Central memory CD8-positive, alpha-beta T cell (primary cell): ENCODE results near the gene ATXN1.

Experiments used
- ATAC-seq: fragments of 150-1000 bp; cut with Tn5 transposase; replicated peaks from 2 replicates; pipeline ENCODE4 v1.10.0; 2022; ENCODE audit warnings: mild to moderate bottlenecking, moderate FRiP score, moderate number of reproducible peaks; ENCODE audit not compliant: poor library complexity, severe bottlenecking; ENCODE audit errors: extremely low read depth
- DNase-seq, 2 donors: peaks; one replicate each; pipeline ENCODE4 v3.0.0; 2021; ENCODE audit warnings: low spot score in 2 of 2
- H3K27ac Mint-ChIP-seq: one replicate; pipeline ENCODE4 v1.8.0; 2022; ENCODE audit warnings: low read depth, mild to moderate bottlenecking, moderate library complexity, mixed read lengths
- H3K27me3 Mint-ChIP-seq: one replicate; pipeline ENCODE4 v1.8.0; 2022; ENCODE audit warnings: mixed read lengths
- H3K36me3 Mint-ChIP-seq: one replicate; pipeline ENCODE4 v1.8.0; 2022; ENCODE audit warnings: mild to moderate bottlenecking, moderate library complexity, mixed read lengths; ENCODE audit not compliant: insufficient read depth
- H3K4me1 Mint-ChIP-seq: one replicate; pipeline ENCODE4 v1.8.0; 2022; ENCODE audit warnings: mixed read lengths
- H3K4me3 Mint-ChIP-seq: one replicate; pipeline ENCODE4 v1.8.0; 2022; ENCODE audit warnings: mild to moderate bottlenecking, moderate library complexity, mixed read lengths
- H3K9me3 Mint-ChIP-seq: one replicate; pipeline ENCODE4 v1.8.0; 2022; ENCODE audit warnings: mixed read lengths

ATXN1 gene

DNA sequence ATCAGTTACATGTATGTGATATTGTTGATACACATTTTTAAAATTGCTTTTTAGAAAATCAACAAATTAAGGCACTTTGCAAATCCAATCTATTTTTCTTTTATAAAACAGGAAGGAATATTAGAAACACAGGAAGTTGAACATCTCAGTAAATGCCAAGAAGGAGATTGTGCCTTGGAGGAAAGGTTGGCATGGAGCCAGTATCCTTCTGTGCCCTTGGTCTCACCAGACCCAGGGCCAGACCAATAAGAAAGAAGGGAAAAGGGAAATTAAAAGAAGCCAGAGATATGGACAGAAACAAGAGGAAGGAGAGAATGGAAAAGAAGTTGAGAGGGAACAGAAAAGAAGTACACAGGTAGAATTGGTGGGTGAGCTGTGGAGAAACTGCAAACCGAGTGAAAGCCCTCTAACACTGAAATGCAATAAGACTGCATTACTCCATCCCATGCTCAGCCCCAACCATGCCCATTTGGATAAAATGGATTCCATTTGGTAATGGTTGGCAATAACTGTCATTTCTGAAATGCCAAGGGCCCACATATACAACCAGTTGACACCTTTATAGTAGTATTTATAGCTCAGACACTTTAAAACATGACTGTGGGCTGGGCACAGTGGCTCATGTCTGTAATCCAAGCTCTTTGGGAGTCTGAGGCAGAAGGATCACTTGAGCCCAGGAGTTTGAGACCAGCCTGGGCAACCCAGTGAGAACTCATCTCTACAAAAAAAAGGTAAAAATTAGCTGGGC, 389.1 kb downstream of the ATXN1 start:
- Mint-ChIP-seq H3K9me3 (no peaks in the 10 kb centered on the region), H3K4me3 (no peak overlapping the region), H3K36me3 (peaks cover 4% of the 10 kb centered on the region), H3K27ac (no peak overlapping the region), H3K27me3 (no peaks in the 10 kb centered on the region), H3K4me1 (peaks cover 44% of the 10 kb centered on the region)
- DNase-seq (no peak), ATAC-seq (no peak)

DNA sequence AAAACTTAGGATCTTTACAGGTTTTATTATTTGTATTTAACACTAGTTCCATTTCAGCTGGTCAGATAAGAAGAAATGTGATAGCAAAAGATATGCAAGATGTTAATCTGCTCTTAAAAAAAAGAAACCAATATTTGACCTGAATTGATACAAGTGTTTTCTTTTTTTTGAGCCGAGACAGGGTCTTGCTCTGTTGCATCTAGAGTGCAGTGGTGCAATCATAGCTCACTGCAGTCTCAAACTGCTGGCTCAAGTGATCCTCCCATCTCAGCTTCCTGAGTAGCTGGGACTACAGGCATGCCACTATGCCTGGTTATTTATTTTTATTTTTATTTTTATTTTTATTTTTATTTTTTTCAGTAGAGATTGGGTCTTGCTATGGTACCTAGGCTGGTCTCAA, 389.9 kb downstream of the ATXN1 start:
- no peaks in the 10 kb centered on the region for H3K27me3 Mint-ChIP-seq
- peaks cover 36% of the 10 kb centered on the region for H3K4me1 Mint-ChIP-seq
- H3K36me3 Mint-ChIP-seq, result peaks cover 4% of the 10 kb centered on the region
- no peak for DNase-seq
- no peak overlapping the region for H3K4me3 Mint-ChIP-seq
- no peak overlapping the region for H3K27ac Mint-ChIP-seq
- H3K9me3 Mint-ChIP-seq, result no peaks in the 10 kb centered on the region
- ATAC-seq, result no peak

DNA sequence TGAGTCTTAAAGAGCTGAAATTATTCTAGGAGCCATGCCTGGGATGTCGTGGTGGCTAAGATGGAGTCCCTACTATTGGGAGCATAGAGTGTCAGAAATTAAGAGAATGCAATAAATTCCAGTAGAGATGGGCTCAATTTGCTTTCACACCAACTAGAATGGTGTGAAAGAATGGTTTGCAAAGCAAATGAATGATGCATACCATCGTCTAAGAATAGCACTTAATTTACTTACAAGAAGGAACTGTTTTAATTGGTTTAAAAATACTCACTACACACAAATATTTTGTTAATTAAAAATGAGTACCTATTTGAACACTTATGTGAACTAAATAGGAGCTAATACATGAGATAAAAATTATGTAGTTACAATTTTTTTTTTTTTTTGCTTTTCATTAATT, 390.3 kb downstream of the ATXN1 start:
- DNase-seq (no peak), ATAC-seq (no peak)
- H3K27ac Mint-ChIP-seq, result no peak overlapping the region
- H3K9me3 Mint-ChIP-seq, result no peaks in the 10 kb centered on the region
- H3K27me3 Mint-ChIP-seq, result no peaks in the 10 kb centered on the region
- peaks cover 35% of the 10 kb centered on the region for H3K4me1 Mint-ChIP-seq
- H3K4me3 Mint-ChIP-seq, result no peak overlapping the region
- peaks cover 4% of the 10 kb centered on the region for H3K36me3 Mint-ChIP-seq

DNA sequence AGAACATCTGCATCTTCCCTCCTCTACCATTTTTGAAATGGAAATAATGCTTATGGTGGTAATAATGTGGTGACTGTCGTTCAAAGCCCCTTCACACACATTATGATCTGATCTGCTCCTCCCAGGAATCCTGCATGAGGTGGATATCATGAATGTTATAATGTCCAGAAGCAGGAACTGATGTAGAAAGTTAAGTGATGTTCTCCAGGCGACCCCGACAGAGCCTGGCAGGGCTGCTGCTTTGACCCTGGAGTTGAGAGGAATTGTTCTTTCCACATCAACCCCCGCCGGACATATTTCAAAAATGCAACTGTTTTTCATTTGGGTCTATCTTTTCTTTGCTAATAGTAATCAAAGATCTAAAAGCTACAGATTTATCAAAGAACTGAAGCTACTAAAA, 391.3 kb downstream of the ATXN1 start:
- no peaks in the 10 kb centered on the region for H3K9me3 Mint-ChIP-seq
- peaks cover 7% of the 10 kb centered on the region for H3K36me3 Mint-ChIP-seq
- no peak overlapping the region for H3K27ac Mint-ChIP-seq
- DNase-seq (no peak), ATAC-seq (no peak)
- no peaks in the 10 kb centered on the region for H3K27me3 Mint-ChIP-seq
- peaks cover 36% of the 10 kb centered on the region for H3K4me1 Mint-ChIP-seq
- no peak overlapping the region for H3K4me3 Mint-ChIP-seq

DNA sequence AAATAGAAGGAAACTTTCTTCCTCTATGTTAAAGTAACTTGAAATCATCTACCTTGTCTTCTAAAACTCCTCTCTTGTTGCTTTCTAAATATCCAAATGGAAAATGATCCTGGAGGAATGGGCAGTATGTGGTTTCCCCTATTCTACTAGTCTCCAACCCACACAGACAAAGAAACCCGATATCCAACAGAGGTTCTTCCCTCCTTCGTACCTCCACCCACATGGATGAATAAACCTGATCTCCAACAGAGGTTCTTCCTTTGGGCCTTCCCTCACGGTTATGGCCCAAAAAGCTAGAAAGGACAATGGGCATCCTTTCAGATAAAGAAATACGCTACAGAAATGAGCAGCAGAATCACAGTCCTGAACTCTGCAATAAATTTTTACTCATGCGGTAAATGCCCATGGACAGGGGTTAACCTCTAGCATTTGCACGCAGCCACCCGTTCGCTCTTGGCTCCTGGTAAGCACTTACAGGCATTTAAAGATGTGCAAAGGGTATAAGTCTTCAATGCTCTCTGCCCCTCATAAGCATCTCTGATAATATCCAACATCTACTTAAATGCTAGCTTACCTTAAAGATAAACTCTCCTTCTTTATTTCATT, 392.0 kb downstream of the ATXN1 start:
- H3K27me3 Mint-ChIP-seq, result no peaks in the 10 kb centered on the region

DNA sequence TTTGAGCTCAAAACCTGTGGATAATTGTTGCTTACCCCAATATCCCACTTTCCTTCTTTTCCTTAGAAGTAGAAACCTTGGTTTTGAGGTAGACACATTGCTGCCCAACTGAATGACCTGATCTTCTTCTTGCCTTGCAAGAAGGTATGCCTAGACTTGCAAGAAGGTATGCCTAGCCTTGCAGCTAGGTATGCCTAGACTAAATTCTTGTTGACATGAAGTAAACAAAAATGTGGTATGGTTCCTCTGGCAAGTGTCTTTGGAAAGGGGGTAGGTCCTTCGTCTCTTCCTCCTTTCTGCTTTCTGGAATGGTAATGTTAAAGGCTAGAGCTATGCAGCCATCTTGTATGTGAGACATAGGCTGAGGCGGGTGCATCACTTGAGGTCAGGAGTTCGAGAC, 393.7 kb downstream of the ATXN1 start:
- ATAC-seq, result no peak
- Mint-ChIP-seq H3K27me3 (no peaks in the 10 kb centered on the region), H3K4me1 (peaks cover 20% of the 10 kb centered on the region), H3K9me3 (no peaks in the 10 kb centered on the region), H3K27ac (no peak overlapping the region), H3K4me3 (no peak overlapping the region), H3K36me3 (peaks cover 6% of the 10 kb centered on the region)
- DNase-seq, result no peak

More for the DNA sequence above, 392.0 kb downstream of the ATXN1 start:
- Mint-ChIP-seq H3K4me3 (no peak overlapping the region), H3K36me3 (peaks cover 7% of the 10 kb centered on the region), H3K27ac (peak overlapping the region; percentile 16), H3K4me1 (peaks cover 29% of the 10 kb centered on the region), H3K9me3 (no peaks in the 10 kb centered on the region)
- no peak for ATAC-seq
- DNase-seq, result no peak

DNA sequence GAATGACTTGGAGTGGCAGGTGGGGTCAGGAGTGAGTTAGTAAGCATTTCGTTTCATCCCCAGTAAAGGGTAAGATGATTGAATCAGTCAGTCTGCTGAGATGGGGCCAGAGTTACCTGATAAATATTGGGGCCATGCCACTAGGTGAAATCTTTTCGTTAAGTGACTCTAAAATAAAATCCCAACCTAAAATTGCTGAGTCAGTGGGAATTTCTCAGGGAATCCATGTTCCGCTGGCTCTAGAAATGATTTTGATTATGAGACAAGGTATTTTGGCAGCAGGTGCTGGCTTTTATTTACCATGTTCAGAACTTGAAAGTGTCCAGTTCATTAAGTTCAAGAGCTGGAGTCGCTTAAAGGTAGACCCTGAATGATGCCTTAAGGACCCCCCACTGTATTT, 397.5 kb downstream of the ATXN1 start:
- peaks cover 7% of the 10 kb centered on the region for H3K36me3 Mint-ChIP-seq
- no peak overlapping the region for H3K4me3 Mint-ChIP-seq
- DNase-seq, result no peak
- H3K27ac Mint-ChIP-seq, result no peak overlapping the region
- H3K27me3 Mint-ChIP-seq, result no peaks in the 10 kb centered on the region
- peaks cover 8% of the 10 kb centered on the region for H3K4me1 Mint-ChIP-seq
- no peaks in the 10 kb centered on the region for H3K9me3 Mint-ChIP-seq
- no peak for ATAC-seq

DNA sequence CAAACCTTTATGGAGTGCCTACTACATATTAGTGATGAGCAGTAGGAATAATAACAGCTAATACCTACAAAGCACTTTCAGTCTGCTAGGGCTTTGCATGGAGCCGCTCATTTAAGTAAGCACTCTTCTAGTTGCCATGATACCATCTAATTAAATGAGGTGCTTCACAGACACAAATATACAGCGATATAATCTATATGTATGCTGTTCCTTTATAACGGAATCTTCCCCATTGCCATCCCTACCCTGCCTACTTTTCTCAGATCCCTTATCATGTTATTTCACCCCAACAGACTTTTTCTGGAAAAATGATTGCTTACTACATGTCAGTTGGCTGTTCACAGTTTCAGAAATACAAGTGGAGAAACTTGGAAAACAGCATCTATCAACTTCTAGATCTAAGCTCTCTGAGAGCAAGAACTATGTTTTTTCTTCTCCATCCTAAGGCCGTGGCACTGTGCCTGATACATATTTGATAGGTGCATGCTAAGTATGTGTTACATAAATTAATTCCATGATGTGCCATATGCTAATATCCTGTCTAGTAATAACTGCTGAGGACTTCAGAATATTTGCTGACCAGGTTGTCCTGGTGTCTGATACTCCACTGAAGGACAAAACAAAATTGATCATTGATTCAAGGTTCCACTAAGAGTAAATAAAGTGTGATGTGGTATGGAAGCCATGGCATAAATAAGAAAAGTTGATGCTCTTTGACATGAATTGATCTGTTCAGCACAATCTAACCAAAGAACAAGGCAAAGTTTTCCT, 398.3 kb downstream of the ATXN1 start:
- ATAC-seq, result no peak
- H3K27ac Mint-ChIP-seq, result no peak overlapping the region
- peaks cover 5% of the 10 kb centered on the region for H3K36me3 Mint-ChIP-seq
- peaks cover 9% of the 10 kb centered on the region for H3K4me1 Mint-ChIP-seq
- H3K9me3 Mint-ChIP-seq, result no peaks in the 10 kb centered on the region
- H3K4me3 Mint-ChIP-seq, result no peak overlapping the region
- H3K27me3 Mint-ChIP-seq, result no peaks in the 10 kb centered on the region
- no peak for DNase-seq

DNA sequence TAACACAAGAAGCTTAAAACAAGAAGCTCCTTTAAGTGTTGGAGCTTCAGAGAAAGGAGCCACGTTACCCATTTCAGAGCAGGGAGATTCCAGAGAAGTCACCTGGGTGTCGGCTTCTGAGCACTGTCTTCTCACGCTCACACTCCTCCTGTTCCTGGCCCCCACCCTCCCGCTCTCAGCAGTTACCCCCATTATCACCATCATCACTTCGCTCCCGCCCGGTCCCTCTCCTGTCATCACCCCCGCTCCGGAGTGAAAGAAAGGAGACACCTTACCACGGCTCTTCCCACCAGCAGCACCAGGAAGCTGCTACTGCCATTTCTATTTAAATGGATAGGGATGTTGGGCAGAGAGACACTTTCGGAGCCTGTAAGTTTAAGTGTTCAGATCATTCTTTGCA, 399.0 kb downstream of the ATXN1 start:
- Mint-ChIP-seq H3K4me3 (no peak overlapping the region), H3K4me1 (peaks cover 16% of the 10 kb centered on the region), H3K9me3 (no peaks in the 10 kb centered on the region), H3K27ac (no peak overlapping the region), H3K27me3 (no peaks in the 10 kb centered on the region), H3K36me3 (peaks cover 5% of the 10 kb centered on the region)
- DNase-seq, result no peak
- no peak for ATAC-seq

DNA sequence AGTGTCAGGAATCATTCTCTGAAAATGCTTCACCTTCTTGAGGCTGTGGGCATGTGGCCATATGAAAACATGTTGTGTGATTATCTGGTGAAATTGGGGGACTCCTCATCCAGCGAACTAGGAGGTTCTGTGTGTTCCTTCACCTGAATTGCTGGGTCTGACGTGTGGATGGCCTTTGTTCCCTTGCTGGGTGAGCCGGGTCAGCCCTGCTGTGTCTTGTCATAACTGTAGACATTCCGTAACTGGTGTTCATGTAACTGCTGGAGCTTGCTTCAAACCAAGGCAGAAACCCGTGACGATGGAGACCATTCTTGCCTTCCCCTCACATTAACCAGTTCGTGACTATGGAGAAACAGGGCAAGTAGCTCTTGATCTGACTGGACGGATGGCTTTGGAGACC, 399.4 kb downstream of the ATXN1 start:
- Mint-ChIP-seq H3K27me3 (no peaks in the 10 kb centered on the region), H3K4me3 (no peak overlapping the region), H3K9me3 (no peaks in the 10 kb centered on the region), H3K4me1 (peaks cover 16% of the 10 kb centered on the region), H3K36me3 (peaks cover 5% of the 10 kb centered on the region), H3K27ac (no peak overlapping the region)
- no peak for DNase-seq
- no peak for ATAC-seq

DNA sequence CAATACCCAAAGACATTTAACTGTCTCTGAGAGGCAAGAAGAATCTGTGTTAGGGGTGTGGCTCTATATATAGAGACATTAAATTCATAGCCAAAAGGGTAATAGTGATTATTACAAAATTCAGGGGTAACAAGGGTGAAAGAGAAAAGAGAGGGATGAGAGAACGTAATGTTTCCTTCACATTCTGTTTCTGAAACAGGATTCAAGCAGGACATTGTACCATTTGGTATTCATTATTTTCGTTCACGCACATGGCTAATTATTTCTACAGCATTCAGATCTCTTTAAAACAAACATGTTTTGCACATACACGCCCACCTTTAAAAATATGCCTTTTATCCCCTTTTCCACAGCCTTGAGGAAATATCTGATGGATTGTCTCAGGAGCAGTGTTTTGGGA, 400.1 kb downstream of the ATXN1 start:
- Mint-ChIP-seq H3K27me3 (no peaks in the 10 kb centered on the region), H3K4me1 (peaks cover 16% of the 10 kb centered on the region), H3K36me3 (peaks cover 5% of the 10 kb centered on the region), H3K9me3 (no peaks in the 10 kb centered on the region), H3K4me3 (no peak overlapping the region), H3K27ac (no peak overlapping the region)
- ATAC-seq, result no peak
- DNase-seq, result no peak

DNA sequence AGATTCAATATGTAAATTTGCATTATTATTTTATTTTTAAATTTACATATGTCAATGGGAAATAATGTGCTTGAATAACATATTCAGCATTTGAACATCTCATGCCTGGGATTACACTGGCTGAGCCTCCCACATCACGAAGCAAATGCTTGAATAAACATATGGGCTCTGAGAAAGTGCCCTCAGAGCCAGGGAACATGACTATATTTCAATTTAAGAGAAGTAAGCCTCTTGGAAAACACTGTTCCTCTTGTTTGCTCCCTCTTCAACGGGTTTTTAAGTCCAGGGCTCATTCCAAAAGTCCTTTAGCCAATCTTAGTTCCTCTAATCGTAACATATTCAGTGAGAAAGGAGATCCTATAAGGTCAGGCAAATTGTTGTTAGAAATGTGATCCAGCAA, 400.9 kb downstream of the ATXN1 start:
- Mint-ChIP-seq H3K27me3 (no peaks in the 10 kb centered on the region), H3K4me3 (no peak overlapping the region), H3K36me3 (peaks cover 5% of the 10 kb centered on the region), H3K9me3 (no peaks in the 10 kb centered on the region), H3K27ac (no peak overlapping the region), H3K4me1 (peaks cover 14% of the 10 kb centered on the region)
- ATAC-seq (no peak), DNase-seq (no peak)

DNA sequence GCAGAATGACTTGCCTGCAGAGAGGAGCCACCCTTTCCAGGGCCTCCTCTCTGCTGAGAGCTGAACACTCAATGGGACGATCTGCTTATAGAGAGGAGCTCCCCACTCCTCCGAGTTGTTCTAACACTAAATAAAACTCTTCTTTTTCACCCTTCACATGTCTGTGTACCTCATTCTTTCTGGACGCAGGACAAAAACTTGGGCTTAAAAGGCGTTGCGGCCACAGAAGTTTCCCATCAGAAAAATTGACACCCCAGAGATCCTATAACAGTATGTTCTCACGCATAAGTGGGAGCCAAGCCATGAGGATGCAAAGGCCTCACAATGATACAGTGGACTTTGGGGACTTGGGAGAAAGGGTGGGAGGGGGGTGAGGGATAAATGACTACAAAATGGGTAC, 401.7 kb downstream of the ATXN1 start:
- Mint-ChIP-seq H3K4me1 (peaks cover 14% of the 10 kb centered on the region), H3K9me3 (no peaks in the 10 kb centered on the region), H3K36me3 (peaks cover 5% of the 10 kb centered on the region), H3K4me3 (no peak overlapping the region), H3K27me3 (no peaks in the 10 kb centered on the region), H3K27ac (no peak overlapping the region)
- DNase-seq (no peak), ATAC-seq (no peak)
